ENCODE measurements around the gene DAPK1.

Gene DAPK1

GRCh38 chr9:87618226-87618625 is 120.6 kb downstream of the DAPK1 start:
- no peak for FAIRE-seq

GRCh38 chr9:87618931-87619330 is 121.3 kb downstream of the DAPK1 start:
- FAIRE-seq: no peak

- no peak for FAIRE-seq
Measured at GRCh38 chr9:87619346-87619745, 121.7 kb downstream of the DAPK1 start.

GRCh38 chr9:87620731-87621322 is 123.2 kb downstream of the DAPK1 start:
- no peak for FAIRE-seq

- FAIRE-seq: no peak
Measured at GRCh38 chr9:87622098-87622497, 124.4 kb downstream of the DAPK1 start.

- FAIRE-seq: no peak
Measured at GRCh38 chr9:87622923-87623322, 125.3 kb downstream of the DAPK1 start.

- no peak for FAIRE-seq
Measured at GRCh38 chr9:87628346-87628745, 130.7 kb downstream of the DAPK1 start.

GRCh38 chr9:87629104-87629503 is 131.4 kb downstream of the DAPK1 start:
- FAIRE-seq: no peak

GRCh38 chr9:87630266-87630665 is 132.6 kb downstream of the DAPK1 start:
- FAIRE-seq: no peak

- no peak for FAIRE-seq
Measured at GRCh38 chr9:87630846-87631245, 133.2 kb downstream of the DAPK1 start.

- no peak for FAIRE-seq
Measured at GRCh38 chr9:87635656-87636501, 138.2 kb downstream of the DAPK1 start.

- FAIRE-seq: no peak
Measured at GRCh38 chr9:87638292-87638691, 140.6 kb downstream of the DAPK1 start.

GRCh38 chr9:87639949-87640348 is 142.3 kb downstream of the DAPK1 start:
- FAIRE-seq: no peak

- FAIRE-seq: no peak
Measured at GRCh38 chr9:87640385-87640795, 142.7 kb downstream of the DAPK1 start.

- no peak for FAIRE-seq
Measured at GRCh38 chr9:87641067-87641466, 143.4 kb downstream of the DAPK1 start.

GRCh38 chr9:87642330-87643106 is 144.9 kb downstream of the DAPK1 start:
- no peak for FAIRE-seq

- FAIRE-seq: no peak
Measured at GRCh38 chr9:87643107-87643650, 145.5 kb downstream of the DAPK1 start.

- no peak for FAIRE-seq
Measured at GRCh38 chr9:87643778-87644570, 146.3 kb downstream of the DAPK1 start.

- no peak for FAIRE-seq
Measured at GRCh38 chr9:87644659-87645058, 147.0 kb downstream of the DAPK1 start.

- FAIRE-seq: no peak
Measured at GRCh38 chr9:87646546-87646945, 148.9 kb downstream of the DAPK1 start.

- FAIRE-seq: no peak
Measured at GRCh38 chr9:87647114-87647513, 149.4 kb downstream of the DAPK1 start.

GRCh38 chr9:87648606-87649005 is 150.9 kb downstream of the DAPK1 start:
- FAIRE-seq: no peak

Data from TTC549 (cell line).